PFSK-1 (cell line): ENCODE results near the gene PHACTR3.

Source experiments
- FOXP2 ChIP-seq: optimal IDR thresholded peaks from 2 replicates; pipeline ENCODE3; 2011; ENCODE audit warnings: borderline replicate concordance, control low read depth, inconsistent platforms; ENCODE audit not compliant: insufficient read depth; ENCODE audit errors: extremely low read length, extremely low read depth
- POLR2AphosphoS5 ChIP-seq: IDR thresholded peaks from 2 replicates; pipeline ENCODE4 v1.6.1; 2012; ENCODE audit warnings: low read depth, mild to moderate bottlenecking, control low read depth, low read length, moderate library complexity
- TAF1 ChIP-seq: IDR thresholded peaks from 2 replicates; pipeline ENCODE4 v1.6.1; 2012; ENCODE audit warnings: low read length, control low read depth, borderline replicate concordance; ENCODE audit not compliant: insufficient read depth

DNA sequence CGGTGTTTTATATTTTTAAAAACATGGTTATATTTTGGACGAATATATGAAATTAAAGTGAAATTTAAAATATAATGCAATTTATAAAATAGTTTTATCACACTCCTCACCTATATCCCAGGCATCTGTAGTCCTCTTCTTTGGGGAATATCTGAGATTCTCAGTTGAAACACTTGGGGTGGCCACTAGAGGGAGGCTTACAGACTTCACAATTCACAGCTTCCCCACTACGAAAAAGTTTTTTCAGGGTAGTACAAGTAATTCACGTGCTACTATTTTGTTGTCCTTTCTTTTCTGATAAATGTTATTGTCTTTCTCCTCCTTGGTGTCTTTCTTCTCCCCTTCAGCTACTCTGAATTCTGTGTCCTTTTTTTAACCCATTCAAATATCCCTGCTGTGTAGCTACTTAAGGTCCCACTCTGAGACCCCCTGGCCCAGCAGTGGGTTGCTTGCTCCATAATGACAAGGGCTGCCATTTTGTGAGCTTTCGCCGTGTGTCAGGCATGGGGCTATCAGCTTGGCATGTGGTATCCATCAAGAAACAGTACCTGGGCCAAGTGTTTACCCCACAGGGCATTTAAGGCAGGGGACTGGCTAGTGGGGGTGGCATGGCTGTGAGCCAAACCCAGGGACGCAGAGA, 43.6 kb upstream of the PHACTR3 start:
- no peak for TF ChIP-seq POLR2AphosphoS5
- TF ChIP-seq FOXP2: no peak
- no peak for TF ChIP-seq TAF1
